Loucy (cell line): ENCODE measurements around the gene RANBP2.

Experiments used
- H2AFZ ChIP-seq: fragments of 200-600 bp; sonication (generic); 2 replicates; pipeline ENCODE4 v1.6.0; 2016; ENCODE audit warnings: antibody characterized with exemption, mild to moderate bottlenecking, low read length, moderate library complexity
- H3F3A ChIP-seq: fragments of 200-600 bp; 2 replicates; pipeline ENCODE4 v1.6.0; 2016; ENCODE audit warnings: antibody characterized with exemption, low read depth, mild to moderate bottlenecking
- H3K27me3 ChIP-seq: fragments of 200-600 bp; sonication (generic); 2 replicates; pipeline ENCODE4 v1.6.1; 2014; ENCODE audit warnings: low read length, mild to moderate bottlenecking; ENCODE audit not compliant: insufficient read depth, poor library complexity, severe bottlenecking
- H3K36me3 ChIP-seq: fragments of 200-600 bp; sonication (generic); 2 replicates; pipeline ENCODE4 v1.6.1; 2016; ENCODE audit warnings: low read length; ENCODE audit not compliant: insufficient read depth
- H3K4me1 ChIP-seq: fragments of 200-600 bp; sonication (generic); 2 replicates; pipeline ENCODE4 v1.5.1; 2014; ENCODE audit warnings: low read length, mild to moderate bottlenecking; ENCODE audit not compliant: insufficient read depth, poor library complexity, severe bottlenecking
- H3K4me2 ChIP-seq: fragments of 200-600 bp; sonication (generic); 2 replicates; pipeline ENCODE4 v1.6.0; 2014; ENCODE audit warnings: antibody characterized with exemption, low read length, low read depth, mild to moderate bottlenecking; ENCODE audit not compliant: poor library complexity, severe bottlenecking
- H3K4me3 ChIP-seq: fragments of 200-600 bp; sonication (generic); 2 replicates; pipeline ENCODE4 v1.5.1; 2014; ENCODE audit warnings: low read length, mild to moderate bottlenecking, mixed read lengths; ENCODE audit not compliant: poor library complexity, severe bottlenecking
- H3K79me2 ChIP-seq: fragments of 200-600 bp; sonication (generic); 2 replicates; pipeline ENCODE4 v1.6.1; 2014; ENCODE audit warnings: low read length; ENCODE audit not compliant: insufficient read depth
- H3K9ac ChIP-seq: fragments of 200-600 bp; sonication (generic); 2 replicates; pipeline ENCODE4 v1.6.0; 2014; ENCODE audit warnings: mild to moderate bottlenecking, low read depth, low read length, moderate library complexity; ENCODE audit not compliant: poor library complexity, severe bottlenecking
- H3K9me2 ChIP-seq: fragments of 200-600 bp; sonication (generic); replicated peaks from 2 replicates; pipeline ENCODE4 v1.6.1; 2016; ENCODE audit warnings: low read depth, low read length, mixed read lengths
- H3K9me3 ChIP-seq: fragments of 200-600 bp; sonication (generic); 2 replicates; pipeline ENCODE4 v1.6.1; 2014; ENCODE audit warnings: mild to moderate bottlenecking, antibody characterized with exemption, low read length, low read depth; ENCODE audit not compliant: insufficient read depth
- H4K20me1 ChIP-seq: fragments of 200-600 bp; sonication (generic); 2 replicates; pipeline ENCODE4 v1.6.0; 2014; ENCODE audit warnings: antibody characterized with exemption, low read length, mild to moderate bottlenecking; ENCODE audit not compliant: insufficient read depth, poor library complexity, severe bottlenecking
- EZH2phosphoT487 ChIP-seq: fragments of 200-600 bp; IDR thresholded peaks from 2 replicates; pipeline ENCODE4 v1.6.1; 2018; ENCODE audit warnings: antibody characterized with exemption, mild to moderate bottlenecking, moderate library complexity, borderline replicate concordance
- TF ChIP-seq, protein P1 (sequence below): fragments of 200-600 bp; sonication (generic); conservative IDR thresholded peaks from 2 replicates; pipeline ENCODE4 v1.5.1; 2014; ENCODE audit warnings: mild to moderate bottlenecking, antibody characterized with exemption, low read length

RANBP2 gene

DNA sequence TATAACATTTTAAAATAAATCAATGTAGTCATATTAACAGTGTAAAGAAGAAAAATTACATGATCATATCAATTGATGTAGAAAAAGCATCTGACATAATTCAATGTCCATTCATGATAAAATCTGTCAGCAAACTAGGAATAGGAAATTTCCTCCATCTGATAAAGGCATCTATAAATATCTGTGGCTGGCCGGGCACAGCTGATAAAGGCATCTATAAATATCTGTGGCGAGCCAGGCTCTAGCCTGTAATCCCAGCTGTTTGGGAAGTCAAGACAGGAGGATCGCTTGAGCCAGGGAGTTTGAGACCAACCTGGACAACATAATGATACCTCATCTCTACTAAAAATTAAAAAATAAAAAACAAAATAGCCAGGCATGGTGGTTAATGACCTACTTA, 18.1 kb upstream of the RANBP2 start:
- no peaks in the 10 kb centered on the region for H3K36me3 ChIP-seq
- no peaks in the 10 kb centered on the region for H4K20me1 ChIP-seq
- no peaks in the 10 kb centered on the region for H3F3A ChIP-seq
- H3K9me3 ChIP-seq: no peaks in the 10 kb centered on the region; the same call in 1 of the 2 replicates
- H3K4me2 ChIP-seq: no peak overlapping the region
- no peak overlapping the region for H3K9ac ChIP-seq
- TF ChIP-seq, protein P1, sequence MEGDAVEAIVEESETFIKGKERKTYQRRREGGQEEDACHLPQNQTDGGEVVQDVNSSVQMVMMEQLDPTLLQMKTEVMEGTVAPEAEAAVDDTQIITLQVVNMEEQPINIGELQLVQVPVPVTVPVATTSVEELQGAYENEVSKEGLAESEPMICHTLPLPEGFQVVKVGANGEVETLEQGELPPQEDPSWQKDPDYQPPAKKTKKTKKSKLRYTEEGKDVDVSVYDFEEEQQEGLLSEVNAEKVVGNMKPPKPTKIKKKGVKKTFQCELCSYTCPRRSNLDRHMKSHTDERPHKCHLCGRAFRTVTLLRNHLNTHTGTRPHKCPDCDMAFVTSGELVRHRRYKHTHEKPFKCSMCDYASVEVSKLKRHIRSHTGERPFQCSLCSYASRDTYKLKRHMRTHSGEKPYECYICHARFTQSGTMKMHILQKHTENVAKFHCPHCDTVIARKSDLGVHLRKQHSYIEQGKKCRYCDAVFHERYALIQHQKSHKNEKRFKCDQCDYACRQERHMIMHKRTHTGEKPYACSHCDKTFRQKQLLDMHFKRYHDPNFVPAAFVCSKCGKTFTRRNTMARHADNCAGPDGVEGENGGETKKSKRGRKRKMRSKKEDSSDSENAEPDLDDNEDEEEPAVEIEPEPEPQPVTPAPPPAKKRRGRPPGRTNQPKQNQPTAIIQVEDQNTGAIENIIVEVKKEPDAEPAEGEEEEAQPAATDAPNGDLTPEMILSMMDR: no peak
- no peak for TF ChIP-seq EZH2phosphoT487
- no peaks in the 10 kb centered on the region for H3K79me2 ChIP-seq
- H3K4me3 ChIP-seq: no peak overlapping the region
- no peak overlapping the region for H2AFZ ChIP-seq
- H3K27me3 ChIP-seq: no peaks in the 10 kb centered on the region
- H3K9me2 ChIP-seq: no peaks in the 10 kb centered on the region
- no peaks in the 10 kb centered on the region for H3K4me1 ChIP-seq

DNA sequence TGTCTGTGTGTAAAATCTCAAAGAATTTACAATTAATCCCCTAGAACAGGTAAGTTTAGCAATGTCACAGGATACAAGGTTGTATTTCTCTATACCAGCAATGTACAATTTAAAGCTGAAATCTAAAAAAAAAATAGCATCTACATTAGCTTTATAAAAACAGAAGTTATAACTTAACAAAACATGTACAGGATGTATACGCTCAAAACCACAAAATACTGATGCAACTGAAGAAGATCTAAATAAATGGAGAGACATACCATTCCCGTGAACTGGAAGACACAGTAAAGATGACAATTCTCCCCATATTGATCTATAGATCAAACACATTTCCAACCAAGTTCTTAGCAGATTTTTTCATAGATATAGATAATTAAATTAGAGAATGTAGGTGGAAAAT, 17.5 kb upstream of the RANBP2 start:
- TF ChIP-seq, protein P1: no peak
- no peak for TF ChIP-seq EZH2phosphoT487
- no peaks in the 10 kb centered on the region for H3K4me1 ChIP-seq
- no peaks in the 10 kb centered on the region for H3F3A ChIP-seq
- H3K9me3 ChIP-seq: no peaks in the 10 kb centered on the region; the same call in 1 of the 2 replicates
- no peak overlapping the region for H3K9ac ChIP-seq
- no peaks in the 10 kb centered on the region for H3K9me2 ChIP-seq
- no peak overlapping the region for H3K4me3 ChIP-seq
- H3K27me3 ChIP-seq: no peaks in the 10 kb centered on the region
- H3K79me2 ChIP-seq: no peaks in the 10 kb centered on the region
- H4K20me1 ChIP-seq: no peaks in the 10 kb centered on the region
- no peak overlapping the region for H3K4me2 ChIP-seq
- H2AFZ ChIP-seq: no peak overlapping the region
- H3K36me3 ChIP-seq: no peaks in the 10 kb centered on the region

DNA sequence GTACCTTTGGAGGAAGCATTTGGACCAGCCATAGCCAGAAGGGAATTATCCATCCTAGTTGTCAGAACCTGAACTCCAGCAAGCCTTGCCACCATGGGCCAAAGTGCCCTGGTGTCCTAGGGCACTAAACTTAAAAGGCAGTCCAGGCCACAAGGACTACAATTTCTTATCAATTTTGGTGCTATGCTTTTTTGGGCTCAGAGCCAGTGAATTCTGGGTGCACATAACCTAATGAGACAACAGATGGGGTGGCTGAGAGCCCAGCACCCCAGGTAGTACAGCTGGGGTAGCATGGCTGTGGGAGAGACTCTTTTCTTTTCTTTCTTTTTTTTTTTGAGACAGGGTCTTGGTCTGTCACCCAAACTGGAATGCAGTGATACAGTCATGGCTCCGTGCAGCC, 14.4 kb upstream of the RANBP2 start:
- Histone ChIP-seq H3K4me1 (no peaks in the 10 kb centered on the region), H2AFZ (no peak overlapping the region), H3K79me2 (no peaks in the 10 kb centered on the region), H3F3A (no peaks in the 10 kb centered on the region), H3K4me3 (no peak overlapping the region), H3K36me3 (no peaks in the 10 kb centered on the region), H3K27me3 (no peaks in the 10 kb centered on the region), H4K20me1 (no peaks in the 10 kb centered on the region), H3K4me2 (no peak overlapping the region), H3K9me2 (no peaks in the 10 kb centered on the region), H3K9me3 (no peaks in the 10 kb centered on the region; the same call in 1 of the 2 replicates), H3K9ac (no peak overlapping the region)
- TF ChIP-seq, protein P1: no peak
- no peak for TF ChIP-seq EZH2phosphoT487
